ENCODE results near the gene MAPKBP1.

MAPKBP1 gene

DNA sequence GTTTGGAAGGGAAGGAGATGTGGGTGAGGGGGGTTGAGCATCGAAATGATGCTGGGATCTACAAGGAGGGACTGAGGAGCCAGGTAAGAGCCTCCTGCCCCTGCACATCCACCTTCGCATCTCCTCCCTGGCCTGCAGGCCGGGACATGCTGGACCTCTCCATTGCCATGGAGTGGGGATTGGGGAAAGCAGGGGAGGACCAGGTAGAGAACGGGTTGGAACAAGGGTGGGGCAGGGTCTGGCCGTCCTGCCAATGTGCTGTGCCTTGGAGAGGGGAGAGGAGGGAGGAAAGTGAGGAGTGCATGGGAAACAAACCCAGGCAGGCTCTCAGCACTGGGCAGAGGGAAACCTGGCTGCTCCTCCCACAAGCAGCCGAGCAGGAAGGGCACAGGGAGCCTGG lies 74.9 kb downstream of the MAPKBP1 start:
- H3K4me3 ChIP-seq (ENCODE audit: low read length), result no peak overlapping the region
- no peak for TF ChIP-seq ZNF274 (IDR thresholded peaks at IDR 0.05; ENCODE audit: low read depth, low read length)

DNA sequence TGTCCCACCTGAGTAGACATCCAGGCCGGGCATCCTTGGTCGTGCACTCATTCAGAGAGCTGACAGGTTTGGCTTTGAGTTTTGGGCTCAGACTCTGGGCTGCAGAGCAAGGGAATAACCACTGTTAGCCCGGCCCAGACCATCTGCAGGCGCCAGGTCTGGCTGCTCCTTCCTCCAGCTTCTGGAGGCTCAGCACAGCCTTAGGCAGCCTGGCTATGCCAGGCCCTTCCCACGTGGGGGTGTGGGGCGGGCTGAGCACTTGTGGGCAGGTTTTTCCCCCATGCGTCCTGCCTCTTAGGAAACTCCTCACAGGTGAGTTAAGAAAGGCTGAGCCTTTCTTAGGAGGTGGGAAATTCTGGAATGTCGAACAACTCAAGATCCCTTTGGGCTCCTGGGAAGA lies 75.6 kb downstream of the MAPKBP1 start:
- H3K4me3 ChIP-seq (ENCODE audit: low read length), result no peak overlapping the region
- TF ChIP-seq ZNF274 (IDR thresholded peaks at IDR 0.05; ENCODE audit: low read depth, low read length), result no peak

DNA sequence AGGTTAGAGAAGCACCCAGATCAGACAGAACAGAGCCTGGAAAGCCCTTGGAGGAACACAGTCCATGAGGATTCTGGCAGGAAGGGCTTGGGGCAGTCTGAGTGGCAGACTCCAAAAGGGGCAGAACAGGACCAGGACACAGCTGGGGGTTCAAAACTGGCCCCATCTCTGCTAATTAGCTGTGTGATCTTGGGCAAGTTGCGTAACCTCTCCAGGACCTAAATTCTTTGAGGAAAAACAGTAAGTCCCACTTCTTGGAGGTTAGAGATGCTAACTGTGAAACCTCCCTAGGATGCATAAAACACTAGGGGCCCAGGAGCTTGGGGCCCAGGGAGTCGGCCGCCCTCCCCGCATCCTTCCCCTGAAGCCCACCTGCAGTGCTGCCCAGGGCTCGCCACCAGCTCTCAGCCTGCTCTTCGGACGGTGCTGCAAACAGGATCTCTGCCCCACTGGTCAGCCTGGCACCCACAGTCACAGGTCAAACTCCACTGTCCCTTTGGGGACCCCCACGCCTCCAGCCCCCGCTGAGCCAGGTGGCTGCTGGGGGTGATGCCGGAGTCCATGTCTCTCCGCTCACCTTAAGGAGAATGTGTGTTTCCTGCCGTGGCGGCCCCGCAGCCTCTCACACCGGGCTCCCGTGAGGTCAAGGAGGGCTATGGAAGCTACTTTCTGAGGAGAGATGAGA lies 76.3 kb downstream of the MAPKBP1 start:
- no peak for TF ChIP-seq ZNF274 (IDR thresholded peaks at IDR 0.05; ENCODE audit: low read depth, low read length)
- H3K4me3 ChIP-seq (ENCODE audit: low read length), result no peak overlapping the region

DNA sequence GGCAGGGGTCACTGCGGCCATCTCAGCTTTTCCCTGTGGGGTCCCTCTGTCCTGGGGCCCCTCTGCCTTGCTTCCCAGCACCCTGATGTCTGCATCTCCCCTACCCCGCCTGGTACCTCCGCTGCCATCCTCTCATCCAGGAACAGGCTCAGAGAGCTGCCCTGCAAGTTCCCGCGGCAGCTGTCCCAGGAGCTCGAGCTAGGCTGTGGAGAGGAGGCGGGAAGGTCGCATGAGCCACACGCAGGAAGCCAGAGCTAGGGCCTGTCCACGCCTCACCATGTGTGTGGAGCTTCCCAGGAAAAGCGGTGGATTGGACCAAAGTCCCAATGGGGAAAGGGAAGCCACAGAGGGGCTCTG lies 76.9 kb downstream of the MAPKBP1 start:
- no peak for TF ChIP-seq ZNF274 (IDR thresholded peaks at IDR 0.05; ENCODE audit: low read depth, low read length)

DNA sequence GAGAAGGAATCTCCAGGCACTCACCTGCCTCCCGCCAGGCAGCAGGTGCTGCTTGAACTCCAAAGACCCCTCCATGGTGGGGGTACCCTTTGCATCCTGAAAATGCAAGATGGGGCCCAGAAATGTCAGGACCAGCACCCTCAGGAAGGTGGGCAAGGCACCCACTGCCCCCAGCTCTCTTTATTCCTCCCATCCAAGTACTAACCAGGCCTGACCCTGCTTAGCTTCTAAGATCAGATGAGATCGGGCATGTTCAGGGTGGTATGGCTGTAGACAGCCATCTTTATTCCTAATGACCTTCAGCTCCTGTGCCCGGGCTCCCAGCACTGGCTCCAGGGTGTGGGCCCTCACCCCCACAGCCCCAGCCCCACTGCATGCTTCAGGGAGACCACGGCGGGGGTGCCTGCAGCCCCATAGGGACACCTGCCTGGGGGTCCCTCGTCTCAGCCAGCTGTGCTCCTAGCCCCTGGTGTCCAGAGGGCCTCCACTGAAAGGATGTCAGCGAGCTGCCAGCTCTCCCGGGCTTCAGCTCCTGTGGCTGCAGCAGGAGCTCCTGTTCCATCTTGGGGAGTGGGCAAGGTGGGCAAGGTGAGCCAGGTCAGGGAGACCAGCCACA lies 77.6 kb downstream of the MAPKBP1 start:
- TF ChIP-seq ZNF274 (IDR thresholded peaks at IDR 0.05; ENCODE audit: low read depth, low read length), result no peak
- H3K4me3 ChIP-seq (ENCODE audit: low read length), result no peak overlapping the region

More for the DNA sequence above, 76.9 kb downstream of the MAPKBP1 start:
- H3K4me3 ChIP-seq (ENCODE audit: low read length), result no peak overlapping the region

DNA sequence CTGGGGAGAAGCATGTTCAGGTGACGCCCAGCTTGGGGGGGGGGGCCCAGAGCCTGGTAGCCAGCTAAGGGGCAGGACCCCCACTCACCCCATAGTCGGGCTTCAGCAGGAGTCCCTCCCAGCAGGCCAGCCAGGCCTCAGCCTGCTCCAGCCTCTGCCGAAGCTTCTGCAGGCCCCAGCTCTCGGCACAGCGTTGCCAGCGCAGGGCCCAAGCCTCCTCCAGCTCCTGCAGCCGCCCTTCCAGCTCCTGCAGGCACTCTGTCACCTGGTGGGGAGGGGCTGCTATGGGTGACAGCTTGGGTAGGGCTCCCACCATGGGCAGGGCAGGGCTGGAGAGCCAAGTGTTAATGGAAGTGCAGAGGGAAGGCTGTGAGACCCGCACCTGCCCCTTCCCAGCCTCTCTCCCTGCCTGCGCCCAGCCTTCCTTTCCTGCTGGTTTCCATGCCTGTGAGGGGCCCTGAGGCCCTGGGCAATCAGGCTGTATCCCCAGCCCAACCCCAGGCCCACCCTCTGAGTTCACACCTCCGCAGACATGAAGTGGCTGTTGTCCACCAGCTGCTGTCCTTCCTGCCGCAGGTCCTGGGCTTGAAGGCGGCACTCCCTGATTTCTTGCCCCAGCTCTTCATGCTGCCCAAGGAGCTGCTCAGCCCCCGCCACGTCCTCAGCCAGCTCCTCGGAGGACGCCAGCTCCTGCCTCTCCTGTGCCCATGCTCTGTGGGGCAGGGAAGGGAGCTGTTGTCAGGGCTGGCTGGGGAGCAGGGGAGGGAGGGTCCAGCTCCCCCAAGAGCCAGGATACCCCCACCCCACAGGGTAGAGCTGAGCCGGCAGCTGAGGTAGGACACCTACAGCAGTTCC lies 78.7 kb downstream of the MAPKBP1 start:
- no peak for TF ChIP-seq ZNF274 (IDR thresholded peaks at IDR 0.05; ENCODE audit: low read depth, low read length)
- no peak overlapping the region for H3K4me3 ChIP-seq (ENCODE audit: low read length)

DNA sequence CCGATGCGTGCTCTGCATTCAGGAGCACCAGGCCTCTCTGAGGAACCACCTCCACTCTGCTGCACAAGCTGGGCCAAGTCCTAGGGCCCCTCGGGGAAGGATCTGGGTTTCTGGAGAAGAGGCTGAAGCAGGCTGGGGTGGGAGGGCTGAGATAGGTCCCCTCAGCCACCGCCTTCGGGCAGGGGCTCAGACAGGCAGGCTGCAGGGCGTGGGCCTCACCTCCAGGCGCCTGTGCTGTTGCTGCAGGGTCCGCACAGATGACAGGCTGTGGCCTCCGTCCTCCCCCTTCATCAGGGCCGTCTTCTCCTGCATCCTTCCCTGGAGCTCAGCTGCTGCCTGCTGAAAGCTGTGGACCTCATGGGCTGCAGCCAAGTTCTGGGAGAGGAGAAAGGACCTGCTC lies 79.5 kb downstream of the MAPKBP1 start:
- H3K4me3 ChIP-seq (ENCODE audit: low read length), result no peak overlapping the region
- TF ChIP-seq ZNF274 (IDR thresholded peaks at IDR 0.05; ENCODE audit: low read depth, low read length), result no peak

DNA sequence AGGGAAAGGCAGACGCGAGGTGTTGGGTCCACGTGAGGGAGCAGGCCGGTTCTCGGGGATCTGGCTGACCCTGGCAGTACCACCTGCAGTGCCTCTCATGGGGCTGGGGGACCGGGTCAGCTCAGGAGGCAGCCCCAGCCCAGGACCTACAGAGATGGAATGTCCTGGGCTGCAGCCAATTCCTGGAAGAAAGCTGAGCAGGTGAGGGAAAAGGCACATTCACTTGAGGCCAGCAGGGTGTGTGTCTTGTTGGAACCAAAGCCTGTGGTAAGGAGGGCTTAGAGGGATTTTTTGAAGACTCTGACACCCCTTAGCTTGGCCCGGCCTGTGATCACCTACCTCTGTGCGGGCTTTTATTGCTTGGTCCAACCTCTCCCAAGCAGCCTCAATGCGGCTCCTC lies 80.2 kb downstream of the MAPKBP1 start:
- TF ChIP-seq ZNF274 (IDR thresholded peaks at IDR 0.05; ENCODE audit: low read depth, low read length), result no peak
- no peak overlapping the region for H3K4me3 ChIP-seq (ENCODE audit: low read length)

DNA sequence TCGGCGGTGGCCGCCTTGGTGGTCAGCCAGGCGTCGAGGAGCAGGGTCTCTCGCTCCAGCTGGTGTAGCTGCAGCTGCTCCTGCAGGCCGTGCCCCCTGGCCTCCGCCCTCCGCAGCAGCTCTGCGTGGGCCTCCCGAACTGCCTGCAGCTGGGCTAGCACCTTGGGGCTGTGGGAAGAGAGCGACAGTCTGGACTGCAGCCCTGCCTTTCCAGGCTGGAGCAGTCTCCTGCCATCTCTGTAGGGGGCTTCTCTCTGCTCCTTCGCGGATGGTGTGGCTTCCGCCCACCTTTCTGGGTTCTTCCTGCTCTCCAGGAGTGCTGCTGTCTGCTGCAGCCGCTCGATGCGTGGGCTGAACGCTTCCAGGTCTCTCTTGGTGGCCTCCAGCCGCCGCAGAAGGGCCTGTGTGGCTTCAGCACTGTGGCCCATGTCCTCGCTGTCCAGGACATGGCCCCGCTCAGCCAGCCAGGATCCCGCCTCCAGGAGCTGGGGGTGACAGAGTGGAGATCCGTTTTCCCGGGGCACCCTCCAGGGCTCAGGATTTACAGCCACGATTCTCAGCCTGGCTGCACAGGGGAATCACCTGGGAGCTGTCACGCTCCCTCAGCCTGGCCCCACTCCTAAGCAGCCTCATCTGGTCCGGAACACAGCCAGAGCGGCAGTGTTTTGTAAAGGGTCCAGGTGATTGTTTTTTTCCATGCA lies 81.1 kb downstream of the MAPKBP1 start:
- H3K4me3 ChIP-seq (ENCODE audit: low read length), result no peak overlapping the region
- TF ChIP-seq ZNF274 (IDR thresholded peaks at IDR 0.05; ENCODE audit: low read depth, low read length), result no peak

DNA sequence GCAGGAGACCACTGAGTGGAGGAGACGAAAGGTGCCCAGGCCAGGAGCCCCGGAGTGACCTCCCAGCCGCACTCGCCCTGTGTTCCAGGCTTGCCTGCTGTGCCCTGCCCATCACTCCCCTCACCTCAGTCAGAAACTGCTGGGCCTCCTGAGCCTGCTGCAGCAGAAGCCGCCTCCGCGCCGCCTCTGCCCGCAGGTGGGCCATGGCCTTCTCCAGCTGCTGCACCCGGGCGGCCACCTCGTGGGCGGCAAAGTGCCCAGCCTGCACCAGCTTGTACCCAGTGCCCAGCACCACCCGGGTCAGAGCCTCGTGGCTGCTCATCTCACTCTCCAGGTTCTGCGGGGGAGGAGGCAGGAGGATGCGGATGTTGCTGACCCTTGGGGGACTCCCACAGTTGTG lies 82.0 kb downstream of the MAPKBP1 start:
- H3K4me3 ChIP-seq (ENCODE audit: low read length), result no peak overlapping the region
- TF ChIP-seq ZNF274 (IDR thresholded peaks at IDR 0.05; ENCODE audit: low read depth, low read length), result no peak

DNA sequence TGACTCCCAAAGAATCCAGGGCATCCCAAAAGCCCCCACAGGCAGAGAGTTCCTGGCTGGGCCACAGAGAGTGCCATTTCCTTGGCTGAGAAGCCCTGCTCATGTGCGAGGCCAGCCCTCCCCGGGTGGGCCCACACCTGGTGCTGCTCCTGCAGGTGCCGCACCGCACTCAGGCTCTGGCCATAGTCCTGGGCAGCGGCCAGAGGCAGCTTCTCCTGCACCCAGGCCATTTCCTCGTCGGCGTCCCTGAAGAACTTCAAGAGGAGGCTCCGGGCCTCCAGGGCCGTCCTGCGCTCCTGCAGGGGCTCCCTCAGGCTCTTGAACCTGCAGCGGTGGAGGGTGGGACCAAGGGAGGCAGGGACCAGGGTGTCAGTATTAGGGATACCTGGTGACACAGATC lies 82.4 kb downstream of the MAPKBP1 start:
- TF ChIP-seq ZNF274 (IDR thresholded peaks at IDR 0.05; ENCODE audit: low read depth, low read length), result no peak
- H3K4me3 ChIP-seq (ENCODE audit: low read length), result no peak overlapping the region

DNA sequence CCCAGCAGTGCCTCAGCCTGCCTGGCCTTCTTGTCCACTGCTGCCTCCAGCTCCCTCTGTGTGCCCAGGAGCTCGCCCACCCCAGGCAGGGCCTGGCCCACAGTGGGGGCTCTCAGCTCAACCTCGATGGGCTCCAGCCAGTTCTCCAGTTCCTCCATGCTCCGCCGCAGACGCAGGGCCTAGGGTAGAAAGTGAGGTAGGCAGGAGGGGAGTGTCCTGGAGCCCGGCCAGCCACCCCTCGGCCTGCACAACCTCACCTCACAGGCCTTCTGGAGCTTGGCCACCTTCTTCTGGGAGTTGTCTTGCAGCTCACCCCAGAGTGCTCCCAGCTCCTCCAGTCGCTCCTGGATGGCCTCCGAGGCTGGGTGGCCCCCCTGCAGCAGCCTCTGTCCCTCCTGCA lies 83.0 kb downstream of the MAPKBP1 start:
- TF ChIP-seq ZNF274 (IDR thresholded peaks at IDR 0.05; ENCODE audit: low read depth, low read length), result no peak

DNA sequence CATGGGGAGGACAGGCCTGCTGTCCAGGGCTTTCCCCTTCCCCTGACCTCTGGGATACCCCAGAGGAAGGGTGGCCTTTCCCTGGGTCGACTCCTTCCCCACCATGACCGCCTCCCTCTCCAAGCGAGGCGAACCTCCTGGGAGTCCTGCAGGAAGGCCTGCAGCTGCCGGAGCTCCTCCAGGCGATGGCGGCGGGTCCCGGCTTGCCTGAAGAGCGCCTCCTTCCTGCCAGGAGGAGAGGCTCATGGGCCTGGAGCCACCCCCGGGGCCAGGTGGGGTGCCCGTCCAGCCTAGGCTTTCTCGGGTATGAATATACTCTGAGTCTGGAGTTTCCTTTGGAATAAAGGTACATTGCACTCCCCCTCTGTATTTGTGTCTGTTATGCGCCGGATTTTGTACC lies 84.5 kb downstream of the MAPKBP1 start:
- TF ChIP-seq ZNF274 (IDR thresholded peaks at IDR 0.05; ENCODE audit: low read depth, low read length), result no peak

More for the DNA sequence above, 83.0 kb downstream of the MAPKBP1 start:
- H3K4me3 ChIP-seq (ENCODE audit: low read length), result no peak overlapping the region

DNA sequence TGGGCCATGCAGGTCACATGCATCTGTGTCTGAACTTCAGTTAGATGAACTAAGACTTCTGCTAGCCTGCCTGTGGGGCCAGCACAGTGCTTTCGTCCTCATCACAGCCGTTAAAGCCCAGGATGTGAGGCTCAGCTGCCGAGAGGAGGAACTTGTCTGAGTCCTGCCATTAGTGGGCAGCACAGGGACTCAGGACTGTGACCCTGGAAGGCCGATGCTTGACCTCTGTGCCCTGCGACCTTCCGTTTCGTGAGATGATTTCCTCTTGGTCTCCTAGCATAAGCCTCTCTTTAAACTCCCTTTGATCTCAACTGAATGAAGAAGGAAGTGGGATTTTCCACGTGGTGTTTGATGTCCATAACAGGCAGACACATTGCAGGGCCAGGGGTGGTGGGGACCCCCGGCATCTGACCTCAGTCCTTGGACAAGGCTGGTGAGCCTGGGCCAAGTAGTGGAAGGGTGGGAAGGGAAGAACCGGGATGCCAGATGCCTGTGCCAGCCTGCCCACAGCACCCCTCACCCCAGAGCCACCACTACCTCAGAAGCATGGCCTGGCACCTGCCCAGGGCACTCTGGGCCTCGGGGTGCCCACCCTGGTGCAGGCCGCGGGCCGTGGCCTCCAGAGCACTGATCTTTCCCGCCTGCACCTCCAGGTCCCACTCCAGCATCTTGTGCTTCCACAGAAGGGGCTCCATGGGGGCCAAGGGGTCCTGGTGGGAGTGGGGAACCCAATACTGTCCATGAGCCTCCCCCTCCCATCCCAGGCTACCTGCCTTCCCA lies 86.0 kb downstream of the MAPKBP1 start:
- no peak for TF ChIP-seq ZNF274 (IDR thresholded peaks at IDR 0.05; ENCODE audit: low read depth, low read length)
- H3K4me3 ChIP-seq (ENCODE audit: low read length), result no peak overlapping the region

More for the DNA sequence above, 84.5 kb downstream of the MAPKBP1 start:
- no peak overlapping the region for H3K4me3 ChIP-seq (ENCODE audit: low read length)
